IgD-negative memory B cell (primary cell): ENCODE data around the gene MPPED1. TPM values are rescaled to one million over a fixed set of nuclear protein-coding genes. Genes with fewer than 3 reads are reported as not detected.

Source experiments
- H3K27ac Mint-ChIP-seq, 3 donors: one replicate each; pipeline ENCODE4 v1.8.0; 2020 to 2022; ENCODE audit warnings: mild to moderate bottlenecking in 3 of 3, mixed read lengths in 3 of 3, moderate library complexity in 1 of 3
- H3K27me3 Mint-ChIP-seq: one replicate; pipeline ENCODE4 v1.8.0; 2021; ENCODE audit warnings: mixed read lengths
- H3K36me3 Mint-ChIP-seq: one replicate; pipeline ENCODE4 v1.8.0; 2020; ENCODE audit warnings: mild to moderate bottlenecking, mixed read lengths
- H3K4me1 Mint-ChIP-seq, 3 donors: one replicate each; pipeline ENCODE4 v1.8.0; 2020 to 2022; ENCODE audit warnings: mixed read lengths in 3 of 3, mild to moderate bottlenecking in 1 of 3
- H3K4me3 Mint-ChIP-seq, 4 donors: one replicate each; pipeline ENCODE4 v1.8.0; 2020 to 2022; ENCODE audit warnings: mild to moderate bottlenecking in 4 of 4, mixed read lengths in 4 of 4, moderate library complexity in 3 of 4
- H3K9me3 Mint-ChIP-seq, 3 donors: one replicate each; pipeline ENCODE4 v1.8.0; 2020 to 2021; ENCODE audit warnings: mixed read lengths in 3 of 3, mild to moderate bottlenecking in 1 of 3
- polyA plus RNA-seq: library from polyadenylated mRNA; unstranded; fragments of 300-500 nt; fragmentation: Illumina TruSeq; gene quantifications from one replicate; pipeline ENCODE4 v1.2.3, GENCODE V29; 2021

The MPPED1 gene
- polyA plus RNA-seq, 1 donor from 2014 or later = not detected

- Mint-ChIP-seq H3K27ac (no peak overlapping the region), H3K4me3 (no peak overlapping the region), H3K36me3 (no peaks in the 10 kb centered on the region), H3K9me3 (peaks cover 0 to 2% (median 0%) of the 10 kb centered on the region in 3 donors), H3K4me1 (no peaks in the 10 kb centered on the region), H3K27me3 (no peaks in the 10 kb centered on the region)
Measured at GRCh38 chr22:43488031-43488866, 76.4 kb downstream of the MPPED1 start.

- Mint-ChIP-seq H3K27ac (no peak overlapping the region), H3K4me3 (no peak overlapping the region), H3K4me1 (no peaks in the 10 kb centered on the region), H3K27me3 (no peaks in the 10 kb centered on the region), H3K9me3 (peaks cover 0 to 5% (median 0%) of the 10 kb centered on the region in 3 donors), H3K36me3 (no peaks in the 10 kb centered on the region)
Measured at GRCh38 chr22:43488937-43489336, 77.1 kb downstream of the MPPED1 start.

- Mint-ChIP-seq H3K27me3 (no peaks in the 10 kb centered on the region), H3K9me3 (peaks cover 0 to 6% (median 0%) of the 10 kb centered on the region in 3 donors), H3K27ac (no peak overlapping the region), H3K4me1 (no peaks in the 10 kb centered on the region), H3K36me3 (no peaks in the 10 kb centered on the region), H3K4me3 (no peak overlapping the region)
Measured at GRCh38 chr22:43490311-43490710, 78.5 kb downstream of the MPPED1 start.

DNA sequence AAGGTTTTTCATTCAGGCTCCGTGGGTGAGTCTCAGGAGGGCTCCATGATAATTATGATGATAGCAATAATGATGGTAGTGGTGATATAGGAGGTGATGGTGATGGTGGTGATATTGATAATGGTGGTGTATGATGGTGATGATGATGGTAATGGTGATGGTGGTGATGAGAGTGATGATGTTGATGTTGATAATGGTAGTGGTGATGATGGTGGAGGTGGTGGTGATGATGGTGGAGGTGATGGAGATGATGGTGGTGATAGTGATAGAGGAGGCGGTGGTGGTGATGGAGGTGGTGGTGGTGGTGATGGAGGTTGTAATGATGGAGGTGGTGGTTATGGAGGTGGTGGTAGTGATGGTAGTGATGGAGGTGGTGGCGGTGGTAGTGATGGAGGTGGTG is 79.4 kb downstream of the MPPED1 start:
- Mint-ChIP-seq H3K27ac (no peak overlapping the region), H3K4me1 (no peaks in the 10 kb centered on the region), H3K27me3 (no peaks in the 10 kb centered on the region), H3K9me3 (peaks cover 0 to 6% (median 0%) of the 10 kb centered on the region in 3 donors), H3K4me3 (no peak overlapping the region), H3K36me3 (no peaks in the 10 kb centered on the region)

- no peak overlapping the region for H3K27ac Mint-ChIP-seq
Measured at GRCh38 chr22:43491737-43492136, 79.9 kb downstream of the MPPED1 start.

GRCh38 chr22:43493297-43493696 is 81.5 kb downstream of the MPPED1 start:
- no peaks in the 10 kb centered on the region for H3K4me1 Mint-ChIP-seq
- peaks cover 0 to 6% (median 0%) of the 10 kb centered on the region in 3 donors for H3K9me3 Mint-ChIP-seq
- no peak overlapping the region for H3K27ac Mint-ChIP-seq
- no peak overlapping the region for H3K4me3 Mint-ChIP-seq
- no peaks in the 10 kb centered on the region for H3K36me3 Mint-ChIP-seq
- no peaks in the 10 kb centered on the region for H3K27me3 Mint-ChIP-seq

More at GRCh38 chr22:43491737-43492136, 79.9 kb downstream of the MPPED1 start:
- H3K36me3 Mint-ChIP-seq = no peaks in the 10 kb centered on the region
- peaks cover 0 to 6% (median 0%) of the 10 kb centered on the region in 3 donors for H3K9me3 Mint-ChIP-seq
- H3K4me3 Mint-ChIP-seq = no peak overlapping the region
- H3K4me1 Mint-ChIP-seq = no peaks in the 10 kb centered on the region
- H3K27me3 Mint-ChIP-seq = no peaks in the 10 kb centered on the region

DNA sequence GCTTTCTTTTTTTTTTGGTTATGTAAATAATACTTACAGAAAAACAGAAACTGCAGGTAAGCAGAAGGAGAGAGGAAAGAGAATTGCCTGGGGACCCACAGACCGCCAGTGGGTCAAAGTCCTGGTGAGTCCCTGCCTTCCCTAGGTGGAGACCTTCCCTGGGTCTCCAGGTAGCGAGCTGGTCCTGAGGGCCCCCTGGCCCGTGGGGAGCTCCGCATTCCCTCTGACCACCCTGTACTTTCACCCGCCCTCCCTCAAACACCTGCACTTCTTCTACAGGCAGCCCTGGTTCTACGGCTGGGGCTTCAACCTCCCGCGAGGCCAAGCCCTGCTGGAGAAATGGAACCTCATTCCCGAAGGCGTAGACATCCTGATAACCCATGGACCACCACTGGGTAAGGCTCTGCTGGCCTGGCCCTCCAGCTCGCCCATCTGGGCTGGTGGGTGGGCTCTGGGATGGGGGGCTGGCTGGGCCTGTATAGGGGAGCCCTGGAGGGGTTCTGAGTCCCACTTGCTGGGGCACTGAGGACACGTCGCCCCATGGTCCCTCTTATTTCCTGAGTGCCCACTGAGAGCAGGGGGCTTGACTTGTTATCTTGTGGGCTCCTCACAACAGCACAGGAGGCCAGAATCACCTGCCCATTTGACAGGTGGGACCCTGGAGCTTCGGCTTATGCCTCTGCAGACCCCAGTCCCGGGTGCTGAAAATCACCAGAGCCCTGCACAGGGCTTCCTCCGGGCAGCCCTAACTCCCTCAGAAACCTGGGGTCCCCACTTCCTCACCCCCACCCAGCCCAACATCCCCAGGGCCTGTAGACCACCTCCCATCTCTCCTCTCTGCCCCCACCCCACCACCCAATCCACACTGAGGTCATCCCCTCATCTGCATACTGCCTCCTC is 86.4 kb downstream of the MPPED1 start:
- H3K27me3 Mint-ChIP-seq = no peaks in the 10 kb centered on the region
- no peak overlapping the region for H3K27ac Mint-ChIP-seq
- H3K9me3 Mint-ChIP-seq = peaks cover 0 to 4% (median 0%) of the 10 kb centered on the region in 3 donors
- H3K36me3 Mint-ChIP-seq = no peaks in the 10 kb centered on the region
- H3K4me1 Mint-ChIP-seq = no peaks in the 10 kb centered on the region
- no peak overlapping the region for H3K4me3 Mint-ChIP-seq

DNA sequence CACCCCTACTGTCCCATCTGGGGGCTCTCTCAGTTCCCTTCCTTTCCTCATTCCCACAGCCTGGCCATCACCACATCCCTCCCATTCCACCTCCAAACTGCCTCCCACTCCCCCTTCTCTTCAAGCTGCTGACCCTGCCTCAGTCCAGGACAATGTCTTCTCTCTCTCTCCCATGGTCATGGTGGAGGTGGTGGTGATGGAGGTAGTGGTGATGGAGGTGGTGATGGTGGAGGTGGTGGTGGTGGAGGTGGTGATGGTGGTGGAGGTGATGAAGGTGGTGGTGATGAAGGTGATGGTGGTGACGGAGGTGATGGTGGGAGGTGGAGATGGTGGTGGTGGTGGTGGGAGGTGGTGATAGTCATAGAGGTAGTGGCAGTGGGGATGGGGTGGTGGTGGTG is 87.0 kb downstream of the MPPED1 start:
- Mint-ChIP-seq H3K36me3 (no peaks in the 10 kb centered on the region), H3K27me3 (no peaks in the 10 kb centered on the region), H3K27ac (no peak overlapping the region), H3K9me3 (peaks cover 0 to 1% (median 0%) of the 10 kb centered on the region in 3 donors), H3K4me3 (no peak overlapping the region), H3K4me1 (no peaks in the 10 kb centered on the region)

GRCh38 chr22:43500792-43501785 is 89.3 kb downstream of the MPPED1 start:
- H3K36me3 Mint-ChIP-seq = no peaks in the 10 kb centered on the region
- no peaks in the 10 kb centered on the region for H3K27me3 Mint-ChIP-seq
- H3K9me3 Mint-ChIP-seq = no peaks in the 10 kb centered on the region
- no peaks in the 10 kb centered on the region for H3K4me1 Mint-ChIP-seq
- no peak overlapping the region for H3K27ac Mint-ChIP-seq
- H3K4me3 Mint-ChIP-seq = no peak overlapping the region

GRCh38 chr22:43501878-43502277 is 90.1 kb downstream of the MPPED1 start:
- no peaks in the 10 kb centered on the region for H3K27me3 Mint-ChIP-seq
- no peak overlapping the region for H3K4me3 Mint-ChIP-seq
- H3K36me3 Mint-ChIP-seq = no peaks in the 10 kb centered on the region
- no peaks in the 10 kb centered on the region for H3K9me3 Mint-ChIP-seq
- no peak overlapping the region for H3K27ac Mint-ChIP-seq
- H3K4me1 Mint-ChIP-seq = no peaks in the 10 kb centered on the region

DNA sequence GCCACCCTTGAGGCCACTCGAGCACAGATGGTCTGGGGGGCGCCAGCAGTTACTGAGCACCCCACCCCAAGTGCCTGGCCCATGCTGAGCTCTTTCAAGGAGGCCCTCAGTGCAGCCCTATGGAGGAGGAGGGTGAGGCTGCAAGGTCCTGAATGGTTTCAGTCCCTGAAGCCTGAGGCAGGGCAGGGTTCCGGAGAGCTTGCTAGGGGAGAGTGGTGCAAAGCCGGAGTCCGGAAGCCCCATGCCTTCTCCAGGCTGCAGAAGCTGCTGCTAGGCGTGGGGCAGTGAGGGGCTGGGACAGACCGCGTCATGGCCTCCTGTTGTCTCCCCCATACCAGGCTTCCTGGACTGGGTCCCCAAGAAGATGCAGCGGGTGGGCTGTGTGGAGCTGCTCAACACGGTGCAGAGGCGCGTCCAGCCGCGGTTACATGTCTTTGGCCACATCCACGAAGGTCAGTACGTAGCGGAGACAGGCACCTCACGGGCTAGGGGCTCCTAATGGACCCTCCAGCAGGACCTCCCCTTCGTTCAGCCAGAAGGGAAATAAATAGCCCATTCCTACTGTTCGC is 90.6 kb downstream of the MPPED1 start:
- Mint-ChIP-seq H3K4me3 (no peak overlapping the region), H3K4me1 (no peaks in the 10 kb centered on the region), H3K27me3 (no peaks in the 10 kb centered on the region), H3K27ac (no peak overlapping the region), H3K36me3 (no peaks in the 10 kb centered on the region), H3K9me3 (no peaks in the 10 kb centered on the region)

DNA sequence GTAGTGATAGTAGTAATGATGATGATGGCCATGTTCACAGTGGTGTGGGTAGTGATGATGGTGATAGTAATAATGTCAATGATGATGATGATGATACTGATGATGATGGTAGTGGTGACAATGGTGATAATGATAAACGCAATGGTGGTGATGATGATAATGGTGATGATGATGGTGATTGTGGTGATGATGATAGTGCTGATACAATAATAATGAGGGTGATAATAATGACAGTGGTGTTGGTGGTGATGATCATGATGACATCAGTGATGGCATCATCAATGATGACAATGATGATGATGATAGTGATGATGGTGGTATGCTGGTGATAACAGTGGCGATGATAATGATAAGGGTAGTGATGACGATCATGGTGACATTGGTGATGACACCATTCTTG is 92.3 kb downstream of the MPPED1 start:
- Mint-ChIP-seq H3K27ac (no peak overlapping the region), H3K36me3 (no peaks in the 10 kb centered on the region), H3K9me3 (no peaks in the 10 kb centered on the region), H3K27me3 (no peaks in the 10 kb centered on the region), H3K4me3 (no peak overlapping the region), H3K4me1 (no peaks in the 10 kb centered on the region)

- H3K36me3 Mint-ChIP-seq = no peaks in the 10 kb centered on the region
- H3K4me3 Mint-ChIP-seq = no peak overlapping the region
- no peaks in the 10 kb centered on the region for H3K9me3 Mint-ChIP-seq
- no peaks in the 10 kb centered on the region for H3K27me3 Mint-ChIP-seq
- H3K27ac Mint-ChIP-seq = no peak overlapping the region
- H3K4me1 Mint-ChIP-seq = no peaks in the 10 kb centered on the region
Measured at GRCh38 chr22:43504666-43505261, 93.0 kb downstream of the MPPED1 start.

DNA sequence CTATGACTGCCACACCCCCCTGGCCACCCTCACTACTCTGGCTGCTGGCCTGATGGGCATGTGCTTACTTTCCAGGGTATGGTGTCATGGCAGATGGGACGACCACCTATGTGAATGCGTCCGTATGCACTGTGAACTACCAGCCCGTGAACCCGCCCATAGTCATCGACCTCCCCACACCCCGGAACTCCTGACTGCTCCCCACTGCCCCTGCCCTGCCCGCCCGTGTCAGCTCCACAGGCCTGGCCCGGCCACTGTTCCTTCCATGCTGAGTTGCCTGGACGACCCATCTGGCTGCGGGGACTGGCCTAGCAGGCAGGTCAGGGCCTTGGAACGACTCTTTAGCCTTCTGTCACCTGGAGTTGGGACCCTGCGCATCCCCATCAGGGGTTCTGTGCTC is 93.6 kb downstream of the MPPED1 start:
- no peak overlapping the region for H3K27ac Mint-ChIP-seq
- no peaks in the 10 kb centered on the region for H3K9me3 Mint-ChIP-seq
- H3K36me3 Mint-ChIP-seq = no peaks in the 10 kb centered on the region
- no peak overlapping the region for H3K4me3 Mint-ChIP-seq
- H3K27me3 Mint-ChIP-seq = no peaks in the 10 kb centered on the region
- no peaks in the 10 kb centered on the region for H3K4me1 Mint-ChIP-seq
